ENCODE measurements around the gene TANGO6.
"Not testable (repeated sequence)": the region's sequence is repeated elsewhere in the genome, so short reads cannot be mapped to it uniquely, and the experiment has no call there.

Gene TANGO6

DNA sequence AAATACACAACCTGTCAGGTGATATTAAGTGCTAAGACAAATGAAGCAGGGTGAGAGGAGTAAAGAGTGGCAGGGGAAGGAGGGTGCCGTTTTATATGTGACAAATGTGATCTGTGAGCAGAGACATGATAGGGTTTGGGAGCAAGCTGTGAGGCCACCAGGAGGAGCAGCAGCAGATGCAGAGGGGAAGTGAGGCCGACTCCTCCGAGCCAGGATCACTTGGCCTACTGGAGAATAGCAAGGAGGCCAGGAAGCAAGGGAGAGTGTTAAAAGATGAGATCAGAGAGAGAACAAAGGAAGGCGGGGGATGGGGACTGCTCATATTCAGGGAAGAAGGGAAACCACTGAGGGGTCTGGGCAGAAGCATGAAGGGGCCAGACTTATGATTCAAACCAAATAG, 129.4 kb downstream of the TANGO6 start:
- peak; percentile 61 for DNase-seq (ENCODE audit: low spot score)

DNA sequence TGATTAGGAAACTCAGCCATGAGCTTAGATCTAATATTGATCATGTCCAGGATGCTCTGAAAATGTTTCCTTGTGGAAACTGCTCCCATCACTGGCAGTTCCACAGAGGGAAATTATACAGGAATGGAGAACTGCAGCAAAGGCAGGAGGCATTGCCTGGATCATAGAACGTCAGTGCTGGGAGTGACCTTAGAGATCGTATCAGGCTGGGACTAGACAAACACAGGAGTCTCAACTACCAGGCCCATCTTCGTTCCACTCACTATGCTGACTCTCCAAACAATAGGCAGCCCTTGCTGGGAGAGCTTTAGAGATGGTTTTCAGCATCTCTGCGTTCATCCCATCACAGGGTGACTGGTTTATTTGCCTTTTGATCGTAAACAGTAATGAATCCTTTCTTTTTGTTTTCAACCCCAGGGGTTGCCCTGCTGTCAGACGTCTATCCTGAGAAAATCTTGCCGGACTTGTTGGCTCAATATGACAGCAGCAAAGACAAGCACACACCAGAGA, 130.3 kb downstream of the TANGO6 start:
- DNase-seq (ENCODE audit: low spot score): no peak

DNA sequence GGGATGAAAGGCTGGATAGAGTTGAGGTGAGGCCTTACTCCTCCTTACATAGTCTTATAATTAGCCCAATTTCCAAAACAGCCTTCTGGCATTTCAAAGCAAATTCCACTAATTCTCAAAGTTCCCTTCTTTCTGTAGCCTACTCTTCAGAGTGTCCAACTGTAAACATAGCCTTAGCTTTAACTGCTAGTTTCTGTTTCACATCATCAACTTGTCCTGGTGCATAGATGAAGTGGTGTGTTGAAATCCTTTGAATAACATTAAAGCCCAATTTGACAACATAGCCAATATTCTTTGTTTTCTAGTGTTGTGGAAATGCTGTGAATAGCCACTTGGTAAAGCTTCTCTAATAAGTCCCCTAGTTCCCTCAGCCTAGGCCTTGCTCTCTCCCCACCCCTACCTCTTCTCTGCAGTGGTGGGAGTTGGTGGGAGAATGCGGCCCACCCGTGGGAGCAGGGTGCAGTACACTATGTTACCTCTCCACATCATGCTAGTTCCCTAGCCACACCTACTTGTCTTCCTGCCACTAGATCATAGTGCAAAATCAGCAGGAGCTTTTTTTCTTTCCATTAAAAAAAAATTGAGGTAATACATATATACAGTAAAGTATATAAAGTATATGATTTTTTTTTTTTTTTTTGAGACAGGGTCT, 135.1 kb downstream of the TANGO6 start:
- no peak for DNase-seq (ENCODE audit: low spot score)

DNA sequence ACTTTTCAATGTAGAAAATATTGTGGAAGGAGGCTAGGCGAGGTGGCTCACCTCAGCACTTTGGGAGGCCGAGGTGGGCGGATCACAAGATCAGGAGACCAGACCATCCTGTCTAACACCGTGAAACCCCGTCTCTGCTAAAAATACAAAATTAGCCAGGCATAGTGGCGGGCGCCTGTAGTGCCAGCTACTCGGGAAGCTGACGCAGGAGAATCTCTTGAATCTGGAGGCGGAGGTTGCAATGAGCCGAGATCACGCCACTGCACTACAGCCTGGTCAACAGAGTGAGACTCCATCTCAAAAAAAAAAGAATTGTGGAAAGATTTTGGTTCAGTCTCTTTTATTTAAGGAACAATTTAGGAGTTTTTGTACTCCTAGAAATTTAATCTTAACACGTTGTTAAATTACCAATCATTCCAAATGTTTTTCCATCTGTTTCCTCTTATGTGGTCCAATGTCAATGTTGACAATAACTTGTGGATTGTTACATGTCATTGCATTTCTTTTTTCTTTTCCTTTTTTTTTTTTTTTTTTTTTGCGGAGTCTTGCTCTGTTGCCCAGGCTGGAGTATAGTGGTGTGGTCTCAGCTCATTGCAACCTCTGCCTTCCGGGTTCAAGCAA, 137.5 kb downstream of the TANGO6 start:
- no peak for DNase-seq (ENCODE audit: low spot score)

DNA sequence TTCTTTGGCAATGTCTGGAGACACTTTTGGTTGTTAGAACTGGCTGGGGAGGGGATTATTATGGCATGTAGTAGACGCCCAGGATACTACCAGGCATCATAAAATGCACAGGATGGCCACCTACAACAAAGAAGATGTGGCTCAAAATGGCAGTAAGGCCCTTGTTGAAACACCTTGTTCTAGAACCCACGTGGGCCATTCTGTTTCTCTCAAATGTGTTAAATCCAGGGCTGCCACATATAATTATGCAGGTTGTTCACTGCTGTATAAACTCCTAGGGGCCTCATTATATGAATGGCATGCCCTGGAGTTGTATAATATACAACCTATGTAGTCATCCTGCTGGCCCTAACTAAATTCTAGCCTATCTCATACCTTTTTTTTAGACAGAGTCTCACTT, 138.6 kb downstream of the TANGO6 start:
- no peak for DNase-seq (ENCODE audit: low spot score)

DNA sequence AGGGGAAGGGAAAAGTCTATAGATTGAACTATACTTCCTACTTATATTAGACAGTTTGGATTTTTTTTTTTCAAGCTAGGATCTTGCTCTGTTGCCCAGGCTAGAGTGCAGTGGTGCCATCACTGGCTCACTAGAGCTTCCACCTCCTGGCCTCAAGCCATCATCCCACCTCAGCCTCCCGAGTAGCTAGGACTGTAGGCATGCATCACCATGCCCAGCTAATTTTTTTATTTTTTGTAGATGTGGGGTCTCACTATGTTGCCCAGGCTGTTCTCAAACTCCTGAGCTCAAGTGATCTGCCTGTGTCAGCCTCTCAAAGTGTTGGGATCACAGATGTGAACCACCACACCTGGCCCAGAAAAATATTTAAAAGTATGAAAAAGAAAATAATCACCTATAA, 141.1 kb downstream of the TANGO6 start:
- no peak for DNase-seq (ENCODE audit: low spot score)

DNA sequence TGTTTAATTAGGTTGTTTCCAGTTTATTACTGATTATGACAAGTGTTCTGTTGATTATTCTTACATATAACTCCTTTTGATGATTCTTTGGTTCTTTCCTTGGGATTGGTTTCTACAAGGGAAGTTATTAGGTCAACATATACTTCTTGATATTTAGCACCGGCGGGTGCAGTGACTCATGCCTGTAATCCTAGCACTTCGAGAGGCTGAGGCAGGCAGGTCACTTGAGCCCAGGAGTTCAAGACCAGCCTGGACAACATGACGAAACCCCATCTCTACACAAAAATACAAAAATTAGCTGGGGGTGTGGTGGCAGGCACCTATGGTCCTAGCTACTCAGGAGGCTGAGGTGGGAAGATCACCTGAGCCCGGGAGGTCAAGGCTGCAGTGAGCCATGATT, 141.9 kb downstream of the TANGO6 start:
- DNase-seq (ENCODE audit: low spot score): no peak

DNA sequence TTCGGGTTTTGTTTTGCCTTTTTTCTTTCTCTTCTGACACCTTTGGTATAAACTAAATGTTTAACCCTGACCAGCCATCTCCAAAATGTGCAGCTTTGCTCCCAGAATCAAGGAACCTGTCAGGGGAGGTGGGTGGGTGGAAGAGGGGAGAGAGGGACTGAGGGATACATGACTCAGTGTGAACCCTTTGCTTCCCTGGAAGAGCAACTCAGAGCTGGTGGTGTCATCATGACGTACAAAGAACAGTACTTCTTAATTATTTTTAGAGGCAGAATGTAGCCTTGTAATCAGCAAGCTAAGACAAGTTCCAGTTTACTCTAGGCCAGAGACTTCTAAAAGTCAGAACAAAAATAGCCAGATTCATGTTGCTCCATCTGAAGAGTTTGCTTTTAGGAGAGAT, 142.5 kb downstream of the TANGO6 start:
- DNase-seq (ENCODE audit: low spot score): no peak

DNA sequence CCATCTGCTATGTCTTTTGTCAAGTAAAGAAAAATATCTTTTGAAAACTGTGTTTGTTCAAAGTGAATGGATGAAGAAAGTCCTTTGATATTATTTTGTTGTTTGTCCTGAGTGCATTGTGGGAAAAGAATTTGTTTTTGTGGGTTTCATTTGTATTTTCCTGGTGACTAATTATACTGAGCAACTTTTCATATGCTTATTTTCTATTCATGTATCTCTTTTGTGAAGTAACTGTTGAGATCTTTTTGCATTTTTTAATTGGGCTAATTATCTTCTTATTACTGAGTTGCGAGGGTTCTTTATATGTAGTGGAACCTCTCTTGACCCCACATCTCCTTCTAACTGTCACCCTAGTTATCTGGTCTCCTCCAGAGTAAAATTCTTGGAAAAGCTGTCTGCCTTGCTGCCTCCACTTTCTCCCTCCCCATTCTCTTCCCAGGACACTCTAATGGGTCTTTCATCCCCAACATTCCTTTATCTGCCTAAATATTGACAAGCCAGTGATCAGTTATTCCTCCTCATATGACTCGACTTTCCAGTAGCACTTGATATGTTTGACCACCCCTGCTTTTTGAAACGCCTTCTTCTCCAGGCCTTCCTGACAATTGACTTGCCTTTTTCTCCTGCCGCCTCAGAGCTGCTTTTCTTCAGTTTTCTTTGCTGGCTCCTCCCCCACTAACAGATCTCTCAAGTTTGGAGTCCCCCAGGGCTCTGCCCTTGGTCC, 144.6 kb downstream of the TANGO6 start:
- DNase-seq (ENCODE audit: low spot score): no peak

DNA sequence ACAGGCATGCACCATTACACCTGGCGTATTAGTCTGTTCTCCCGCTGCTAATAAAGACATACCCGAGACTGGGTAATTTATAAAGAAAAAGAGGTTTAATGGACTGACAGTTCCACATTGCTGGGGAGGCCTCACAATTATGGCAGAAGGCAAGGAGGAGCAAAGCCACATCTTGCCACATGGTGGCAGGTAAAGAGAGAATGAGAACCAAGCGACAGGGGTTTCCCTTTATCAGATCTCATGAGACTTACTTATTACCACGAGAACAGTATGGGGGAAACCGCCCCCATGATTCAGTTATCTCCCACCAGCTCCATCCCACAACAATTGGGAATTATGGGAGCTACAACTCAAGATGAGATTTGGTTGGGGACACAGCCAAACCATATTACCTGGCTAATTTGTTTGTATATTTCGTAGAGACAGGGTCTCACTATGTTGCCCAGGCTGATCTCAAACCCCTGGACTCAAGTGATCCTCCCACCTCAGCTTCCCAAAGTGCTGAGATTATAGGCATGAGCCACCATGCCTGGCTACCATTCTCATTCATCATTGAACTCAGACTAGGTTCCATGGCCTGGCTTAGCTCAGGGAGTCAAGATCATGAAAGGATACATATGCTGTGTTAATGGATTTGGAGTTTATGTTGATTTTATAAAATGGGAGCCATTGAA, 147.0 kb downstream of the TANGO6 start:
- DNase-seq (ENCODE audit: low spot score): not testable (repeated sequence)

DNA sequence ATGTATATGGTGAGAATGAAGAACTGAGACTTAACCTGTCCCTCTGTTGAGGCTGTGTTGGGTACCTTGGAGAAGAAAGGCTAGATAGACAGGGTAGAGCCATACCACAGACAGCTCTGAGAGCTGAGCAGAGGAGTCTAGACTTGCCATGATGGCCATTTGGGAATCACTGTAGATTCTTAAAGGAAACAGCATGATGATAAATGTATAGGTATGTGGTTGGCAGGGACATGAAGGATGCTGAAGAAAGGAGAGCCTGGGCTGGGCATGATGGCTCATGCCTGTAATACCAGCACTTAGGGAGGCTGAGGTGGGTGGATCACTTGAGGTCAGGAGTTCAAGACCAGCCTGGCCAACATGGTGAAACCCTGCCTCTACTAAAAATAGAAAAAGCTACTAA, 147.7 kb downstream of the TANGO6 start:
- no peak for DNase-seq (ENCODE audit: low spot score)

DNA sequence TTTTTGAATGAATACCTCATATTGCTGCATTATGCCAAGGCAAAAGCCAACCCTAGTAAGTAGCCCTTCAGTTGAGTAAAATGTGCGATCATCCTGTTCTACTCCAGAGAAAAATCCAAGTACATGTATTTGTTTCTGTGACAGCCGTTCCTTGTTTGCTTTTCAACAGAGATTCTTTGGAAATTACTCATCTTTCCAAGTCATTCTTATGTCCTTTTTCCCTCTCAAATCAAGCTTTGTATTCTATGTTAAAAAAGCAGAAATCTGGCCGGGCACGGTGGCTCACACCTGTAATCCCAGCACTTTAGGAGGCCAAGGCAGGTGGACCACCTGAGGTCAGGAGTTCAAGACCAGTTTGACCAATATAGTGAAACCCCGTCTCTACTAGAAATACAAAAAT, 149.2 kb downstream of the TANGO6 start:
- DNase-seq (ENCODE audit: low spot score): peak; percentile 47

DNA sequence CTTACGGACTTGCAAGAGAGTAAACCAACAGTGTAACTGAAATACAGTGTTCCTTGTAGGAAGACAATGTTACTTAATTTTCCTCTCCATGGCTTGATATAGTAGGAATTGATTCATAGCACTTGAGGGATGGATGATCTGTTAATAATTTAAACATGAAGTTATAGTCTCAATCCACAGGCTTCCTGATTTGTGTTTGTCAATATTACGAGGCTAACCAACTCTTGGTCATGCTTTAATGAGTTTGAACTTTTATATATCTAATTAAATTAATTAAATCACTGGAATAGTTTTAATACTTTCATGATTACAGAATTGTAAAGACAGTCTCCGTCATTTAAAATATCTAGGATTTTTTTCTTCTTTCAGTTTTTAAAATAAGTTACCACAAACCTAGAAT, 150.1 kb downstream of the TANGO6 start:
- DNase-seq (ENCODE audit: low spot score): no peak

DNA sequence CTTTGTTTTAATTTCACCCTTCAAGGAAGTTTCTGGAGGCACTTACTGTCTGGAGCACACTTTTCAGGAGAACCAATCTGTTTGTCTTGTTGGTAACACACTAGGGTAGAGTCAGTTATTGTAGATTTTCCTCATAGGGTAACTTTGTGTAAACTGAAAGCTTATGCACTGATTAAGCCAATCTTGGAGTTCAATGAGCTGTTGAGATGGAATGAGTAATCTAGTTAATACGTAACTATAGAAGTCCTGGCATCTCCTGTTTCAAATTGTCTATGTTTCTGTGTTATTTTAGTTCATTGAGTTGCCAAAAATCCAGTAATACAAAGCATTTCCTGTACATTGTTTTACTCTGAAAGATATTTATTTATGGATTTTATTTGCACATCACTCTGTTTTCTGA, 150.6 kb downstream of the TANGO6 start:
- peak; percentile 45 for DNase-seq (ENCODE audit: low spot score)

DNA sequence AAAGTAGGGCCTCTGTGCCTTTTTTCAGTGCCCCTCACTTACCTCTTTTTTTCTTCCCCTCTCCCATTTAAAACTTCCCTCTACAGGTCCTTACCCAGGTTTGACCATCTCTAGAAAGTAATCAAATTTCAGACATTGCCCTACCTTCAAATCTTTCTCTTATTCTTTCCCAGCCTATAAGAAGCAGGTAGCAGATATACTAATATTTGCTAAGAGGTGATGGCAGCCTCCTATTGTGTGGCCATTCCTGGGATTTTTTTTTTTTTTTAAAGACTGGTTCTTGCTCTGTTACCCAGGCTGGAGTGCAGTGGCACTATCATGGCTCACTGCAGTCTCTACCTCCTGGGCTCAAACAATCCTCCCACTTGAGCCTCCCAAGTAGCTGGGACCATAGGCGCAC, 151.0 kb downstream of the TANGO6 start:
- DNase-seq (ENCODE audit: low spot score): no peak

DNA sequence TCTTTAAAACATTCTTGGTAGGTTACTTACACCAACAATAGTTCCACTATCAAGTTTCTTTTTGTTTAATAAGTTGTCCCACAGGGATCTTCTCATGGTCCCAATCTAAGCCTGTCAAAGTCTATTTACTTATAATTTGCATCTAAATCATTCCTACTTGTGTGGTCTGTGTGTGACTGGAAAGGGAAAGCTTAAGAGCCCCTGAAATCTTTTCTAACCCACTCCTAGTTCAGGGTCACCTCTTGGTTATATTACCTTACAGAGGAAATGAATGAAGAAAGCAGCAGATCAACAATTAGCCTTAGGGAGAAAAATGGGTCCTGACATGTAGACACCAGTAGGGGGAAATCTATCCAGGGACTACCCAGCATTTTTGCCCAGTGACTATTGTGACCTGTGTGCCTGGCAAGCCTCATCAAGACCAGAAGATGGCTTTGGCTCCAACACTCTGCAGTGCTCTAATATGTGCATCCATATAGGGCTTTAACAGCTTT, 151.7 kb downstream of the TANGO6 start:
- peak; percentile 38 for DNase-seq (ENCODE audit: low spot score)

DNA sequence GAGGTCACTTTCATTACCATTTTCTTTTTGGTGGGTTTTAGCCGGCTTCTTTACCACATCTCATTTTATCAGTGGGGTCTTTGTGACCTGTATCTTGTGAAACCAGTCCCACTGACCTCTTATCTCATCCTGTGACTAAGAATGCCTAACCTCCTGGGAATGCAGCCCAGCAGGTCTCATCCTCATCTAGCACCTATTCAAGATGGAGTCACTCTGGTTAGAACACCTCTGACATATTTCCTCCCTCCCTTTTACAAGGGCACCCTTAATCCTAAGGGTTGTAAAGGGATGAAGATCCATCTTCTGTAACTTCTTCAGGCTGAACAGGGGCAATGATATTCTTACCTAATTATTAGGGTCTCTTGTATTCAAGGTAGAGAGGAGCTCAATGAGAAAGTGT, 154.2 kb downstream of the TANGO6 start:
- DNase-seq (ENCODE audit: low spot score): no peak

DNA sequence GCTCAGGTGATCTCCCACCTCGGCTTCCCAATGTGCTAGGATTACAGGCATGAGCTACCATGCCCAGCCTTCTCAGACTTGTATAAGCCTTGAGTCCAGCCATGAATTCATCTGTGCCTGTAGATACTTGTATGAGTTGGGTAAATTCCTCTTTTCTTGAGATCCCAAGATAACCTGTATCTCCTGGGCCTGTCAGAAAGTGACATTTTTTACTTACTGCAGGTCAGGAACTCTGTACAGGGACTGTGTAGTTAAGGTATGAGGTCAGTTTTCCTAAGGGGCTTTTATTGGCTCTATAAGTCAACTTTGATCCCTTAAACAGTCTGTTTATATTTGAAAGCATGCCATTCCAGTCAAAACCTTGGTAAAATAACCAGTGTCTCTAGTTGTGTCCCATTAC, 155.8 kb downstream of the TANGO6 start:
- DNase-seq (ENCODE audit: low spot score): no peak

DNA sequence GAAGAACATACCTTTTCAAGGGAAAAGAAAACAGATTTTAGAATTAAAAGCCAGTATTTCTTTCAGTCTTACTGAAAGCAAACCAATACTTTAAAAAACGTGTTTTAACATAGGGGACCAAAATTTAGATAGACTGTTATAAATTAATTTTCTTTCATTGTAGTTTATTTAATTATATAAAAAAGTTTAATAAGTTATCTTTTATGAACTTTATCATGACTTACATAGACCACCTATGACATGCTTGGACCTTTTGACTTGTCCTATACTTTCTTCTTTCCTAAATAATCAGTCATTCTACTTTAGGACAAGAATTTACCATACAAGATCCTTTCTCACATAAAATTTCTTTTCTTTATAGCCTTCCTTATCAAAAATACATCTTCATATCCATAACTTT, 160.2 kb downstream of the TANGO6 start:
- DNase-seq (ENCODE audit: low spot score): no peak

DNA sequence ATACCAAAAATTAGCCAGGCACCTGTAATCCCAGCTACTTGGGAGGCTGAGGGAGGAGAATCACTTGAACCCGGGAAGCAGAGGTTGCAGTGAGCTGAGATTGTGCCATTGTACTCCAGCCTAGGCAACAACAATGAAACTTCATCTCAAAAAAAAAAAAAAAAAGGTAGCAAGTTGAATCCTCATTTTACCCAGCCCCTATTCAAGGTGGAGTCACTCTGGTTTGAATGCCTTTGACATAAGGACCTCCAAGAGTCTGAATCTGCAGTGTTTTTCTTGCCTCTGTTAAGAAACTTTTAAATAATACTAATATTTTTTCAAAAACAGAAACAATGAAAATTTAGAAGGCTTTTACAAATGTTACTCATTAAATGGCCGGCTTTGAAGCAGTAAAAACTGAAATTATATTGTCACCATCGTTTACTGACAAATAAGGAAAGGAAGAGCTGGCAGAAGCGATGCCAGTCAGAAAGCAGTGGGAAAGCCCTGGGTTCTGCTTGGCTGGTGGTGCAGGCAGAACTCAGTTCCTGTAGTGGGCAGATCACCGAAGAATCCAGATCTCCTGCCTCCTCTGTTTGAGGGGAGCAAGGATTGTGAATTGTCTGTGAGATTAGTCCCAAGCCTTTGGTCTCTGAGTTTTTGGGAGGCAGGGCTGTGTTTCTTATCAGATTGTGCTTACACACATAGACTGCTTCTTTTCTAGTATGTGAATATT, 162.5 kb downstream of the TANGO6 start:
- no peak for DNase-seq (ENCODE audit: low spot score)

DNA sequence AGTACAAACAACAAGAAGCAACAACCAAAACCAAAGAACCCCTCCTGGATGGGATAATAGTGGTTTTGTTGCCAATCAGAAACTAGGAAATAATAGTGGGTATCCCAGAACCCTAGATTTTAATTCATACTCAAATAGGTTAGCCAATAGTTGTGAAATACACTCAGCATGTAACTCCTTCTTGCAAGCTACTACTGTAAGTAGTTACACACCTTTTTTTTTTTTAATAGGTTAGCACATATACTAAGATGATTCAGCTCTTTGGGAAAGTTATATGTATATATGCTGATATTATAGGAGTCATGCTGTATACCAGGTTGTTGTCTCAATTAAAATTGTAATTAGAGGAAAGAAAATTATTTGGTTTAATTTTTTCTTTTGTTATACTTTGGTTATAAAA, 169.6 kb downstream of the TANGO6 start:
- DNase-seq (ENCODE audit: low spot score): no peak

DNA sequence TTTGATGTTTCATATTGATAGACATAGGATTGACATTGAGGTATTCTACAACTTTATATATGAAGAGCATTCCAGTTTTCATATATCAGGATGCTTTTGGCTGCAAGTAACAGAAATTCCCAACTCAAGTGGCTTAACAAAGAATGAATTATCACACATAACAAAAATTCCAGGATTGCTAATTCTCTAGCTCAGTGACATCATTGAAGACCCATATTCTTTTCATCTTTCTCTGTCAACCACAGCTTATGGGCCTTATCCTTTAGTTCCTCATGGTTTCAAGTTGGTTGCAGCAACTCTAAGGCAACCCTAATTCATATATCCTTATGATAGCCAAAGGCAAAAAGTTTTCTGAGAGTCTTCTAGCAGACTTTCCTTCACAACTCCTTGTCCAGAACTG, 170.7 kb downstream of the TANGO6 start:
- no peak for DNase-seq (ENCODE audit: low spot score)
